ENCODE measurements around the gene PHLPP1.

PHLPP1 gene

GRCh38 chr18:62999921-63000320, 284.6 kb downstream of the PHLPP1 start:
- POLR2A ChIA-PET, result no interaction called here
- no peak for DNase-seq (ENCODE audit: low read depth, low spot score)
- no peak for TF ChIP-seq CTCF (IDR thresholded peaks at IDR 0.05; ENCODE audit: insufficient read depth, low read length, missing control alignments)
- CTCF ChIA-PET, result interaction anchor here (0.9 to 10.9 kb wide), 4 partner anchors 17 to 414 kb away, joined by 3 to 60 read pairs (median 6); no protein-coding TSS in a partner anchor
- no peak overlapping the region for H3K4me3 ChIP-seq (ENCODE audit: low read depth, low read length)

GRCh38 chr18:63000839-63001238, 285.5 kb downstream of the PHLPP1 start:
- POLR2A ChIA-PET, result no interaction called here
- CTCF ChIA-PET, result interaction anchor here (0.7 to 10.9 kb wide), 4 partner anchors 16 to 449 kb away, joined by 3 to 60 read pairs (median 6); no protein-coding TSS in a partner anchor
- H3K4me3 ChIP-seq (ENCODE audit: low read depth, low read length), result no peak overlapping the region
- no peak for TF ChIP-seq CTCF (IDR thresholded peaks at IDR 0.05; ENCODE audit: insufficient read depth, low read length, missing control alignments)
- no peak for DNase-seq (ENCODE audit: low read depth, low spot score)

- no peak for DNase-seq (ENCODE audit: low read depth, low spot score)
- H3K4me3 ChIP-seq (ENCODE audit: low read depth, low read length), result no peak overlapping the region
- CTCF ChIA-PET, result interaction anchor here (10.9 kb wide), 1 partner anchor 15 kb away, joined by 60 read pairs; no protein-coding TSS in a partner anchor
- POLR2A ChIA-PET, result no interaction called here
- TF ChIP-seq CTCF (IDR thresholded peaks at IDR 0.05; ENCODE audit: insufficient read depth, low read length, missing control alignments), result no peak
Measured at GRCh38 chr18:63001861-63002260, 286.5 kb downstream of the PHLPP1 start.

GRCh38 chr18:63002305-63002704, 287.0 kb downstream of the PHLPP1 start:
- TF ChIP-seq CTCF (IDR thresholded peaks at IDR 0.05; ENCODE audit: insufficient read depth, low read length, missing control alignments), result no peak

GRCh38 chr18:63002803-63003445, 287.6 kb downstream of the PHLPP1 start:
- no peak overlapping the region for H3K4me3 ChIP-seq (ENCODE audit: low read depth, low read length)
- CTCF ChIA-PET, result interaction anchor here (10.9 kb wide), 1 partner anchor 14 kb away, joined by 60 read pairs; no protein-coding TSS in a partner anchor
- TF ChIP-seq CTCF (IDR thresholded peaks at IDR 0.05; ENCODE audit: insufficient read depth, low read length, missing control alignments), result no peak
- POLR2A ChIA-PET, result no interaction called here
- DNase-seq (ENCODE audit: low read depth, low spot score), result no peak

More at GRCh38 chr18:63002305-63002704, 287.0 kb downstream of the PHLPP1 start:
- POLR2A ChIA-PET, result no interaction called here
- no peak overlapping the region for H3K4me3 ChIP-seq (ENCODE audit: low read depth, low read length)
- DNase-seq (ENCODE audit: low read depth, low spot score), result no peak
- CTCF ChIA-PET, result interaction anchor here (10.9 kb wide), 1 partner anchor 14 kb away, joined by 60 read pairs; no protein-coding TSS in a partner anchor

- ChIA-PET POLR2A (no interaction called here), CTCF (interaction anchor here (1.2 to 10.9 kb wide), 3 partner anchors 13 to 417 kb away, joined by 4 to 60 read pairs (median 4); no protein-coding TSS in a partner anchor)
- no peak for DNase-seq (ENCODE audit: low read depth, low spot score)
- TF ChIP-seq CTCF (IDR thresholded peaks at IDR 0.05; ENCODE audit: insufficient read depth, low read length, missing control alignments), result no peak
- H3K4me3 ChIP-seq (ENCODE audit: low read depth, low read length), result no peak overlapping the region
Measured at GRCh38 chr18:63003899-63004298, 288.6 kb downstream of the PHLPP1 start.

Data from AG04449 (cell line).